Medulla oblongata (tissue), 1 donor: ENCODE results near the gene KAT6B.

Experiments used
- DNase-seq: peaks from one replicate; pipeline ENCODE4 v3.0.0-alpha.2; 2015; ENCODE audit errors: extremely low spot score

KAT6B gene

GRCh38 chr10:75068523-75068922, 242.1 kb downstream of the KAT6B start:
- no peak for DNase-seq

- DNase-seq: no peak
Observed at GRCh38 chr10:75070476-75070875, 244.1 kb downstream of the KAT6B start.

- DNase-seq: no peak
Observed at GRCh38 chr10:75070961-75071428, 244.6 kb downstream of the KAT6B start.

GRCh38 chr10:75071756-75072155, 245.4 kb downstream of the KAT6B start:
- no peak for DNase-seq

- no peak for DNase-seq
Observed at GRCh38 chr10:75072727-75073126, 246.3 kb downstream of the KAT6B start.

GRCh38 chr10:75073442-75073841, 247.0 kb downstream of the KAT6B start:
- no peak for DNase-seq

GRCh38 chr10:75074711-75075445, 248.5 kb downstream of the KAT6B start:
- DNase-seq: no peak

GRCh38 chr10:75076348-75076747, 249.9 kb downstream of the KAT6B start:
- no peak for DNase-seq

- no peak for DNase-seq
Observed at GRCh38 chr10:75079436-75080083, 253.2 kb downstream of the KAT6B start.

GRCh38 chr10:75080554-75080953, 254.2 kb downstream of the KAT6B start:
- DNase-seq: no peak

- DNase-seq: no peak
Observed at GRCh38 chr10:75081379-75081778, 255.0 kb downstream of the KAT6B start.
